GF-D8 (cell line): ENCODE results near the gene SLC9B1.

Experiments
- DNase-seq: peaks from one replicate; lab custom pipeline; 2025; lab: John Stamatoyannopoulos, UW

SLC9B1 gene, protein sequence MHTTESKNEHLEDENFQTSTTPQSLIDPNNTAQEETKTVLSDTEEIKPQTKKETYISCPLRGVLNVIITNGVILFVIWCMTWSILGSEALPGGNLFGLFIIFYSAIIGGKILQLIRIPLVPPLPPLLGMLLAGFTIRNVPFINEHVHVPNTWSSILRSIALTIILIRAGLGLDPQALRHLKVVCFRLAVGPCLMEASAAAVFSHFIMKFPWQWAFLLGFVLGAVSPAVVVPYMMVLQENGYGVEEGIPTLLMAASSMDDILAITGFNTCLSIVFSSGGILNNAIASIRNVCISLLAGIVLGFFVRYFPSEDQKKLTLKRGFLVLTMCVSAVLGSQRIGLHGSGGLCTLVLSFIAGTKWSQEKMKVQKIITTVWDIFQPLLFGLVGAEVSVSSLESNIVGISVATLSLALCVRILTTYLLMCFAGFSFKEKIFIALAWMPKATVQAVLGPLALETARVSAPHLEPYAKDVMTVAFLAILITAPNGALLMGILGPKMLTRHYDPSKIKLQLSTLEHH

DNA sequence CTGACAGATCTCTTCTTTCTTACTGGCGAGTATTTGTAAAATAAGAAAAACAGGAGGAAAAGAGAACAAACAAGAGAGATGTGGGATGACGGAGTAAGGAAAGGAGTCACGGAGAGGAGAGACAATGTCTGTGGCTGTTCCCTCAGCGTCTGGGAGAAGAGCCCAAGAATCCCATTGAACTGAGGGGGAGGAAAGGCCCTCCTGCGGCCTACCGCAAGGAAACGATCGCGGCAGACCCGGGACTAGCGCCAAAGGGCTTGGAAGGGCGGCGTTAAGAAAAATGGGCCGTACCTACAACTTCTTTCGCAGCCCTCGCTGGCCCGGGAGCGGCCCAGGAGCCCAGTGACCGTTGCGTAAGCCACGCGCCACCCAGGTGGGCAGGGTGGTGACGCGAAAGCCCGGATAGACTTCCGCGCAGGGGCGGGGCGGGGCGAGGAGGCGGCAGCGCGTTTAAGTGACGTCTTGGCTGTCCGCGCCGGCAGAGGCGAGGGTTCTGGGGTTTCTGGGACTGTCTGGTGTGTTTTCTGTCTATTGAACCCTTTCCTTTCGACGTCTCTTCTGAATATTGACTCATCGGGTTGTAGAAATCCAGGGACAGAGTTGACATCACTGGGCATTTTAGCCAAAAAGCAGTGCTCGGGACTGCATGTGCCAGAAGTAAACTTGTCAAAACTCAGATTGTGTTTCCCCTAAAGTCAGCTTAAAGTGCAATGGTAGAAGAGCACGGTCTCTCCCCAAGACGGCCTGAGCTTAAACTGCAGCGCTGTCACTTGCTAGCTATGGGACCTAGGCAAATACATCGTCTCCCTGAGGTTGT, at the start of gene SLC9B1:
SLC9B1 (minus strand) TSS at position 398 of the 817 bp plus-strand sequence. CDS start 27,994 bp downstream, outside the sequence.
- DNase-seq, result peak; percentile 80

DNA sequence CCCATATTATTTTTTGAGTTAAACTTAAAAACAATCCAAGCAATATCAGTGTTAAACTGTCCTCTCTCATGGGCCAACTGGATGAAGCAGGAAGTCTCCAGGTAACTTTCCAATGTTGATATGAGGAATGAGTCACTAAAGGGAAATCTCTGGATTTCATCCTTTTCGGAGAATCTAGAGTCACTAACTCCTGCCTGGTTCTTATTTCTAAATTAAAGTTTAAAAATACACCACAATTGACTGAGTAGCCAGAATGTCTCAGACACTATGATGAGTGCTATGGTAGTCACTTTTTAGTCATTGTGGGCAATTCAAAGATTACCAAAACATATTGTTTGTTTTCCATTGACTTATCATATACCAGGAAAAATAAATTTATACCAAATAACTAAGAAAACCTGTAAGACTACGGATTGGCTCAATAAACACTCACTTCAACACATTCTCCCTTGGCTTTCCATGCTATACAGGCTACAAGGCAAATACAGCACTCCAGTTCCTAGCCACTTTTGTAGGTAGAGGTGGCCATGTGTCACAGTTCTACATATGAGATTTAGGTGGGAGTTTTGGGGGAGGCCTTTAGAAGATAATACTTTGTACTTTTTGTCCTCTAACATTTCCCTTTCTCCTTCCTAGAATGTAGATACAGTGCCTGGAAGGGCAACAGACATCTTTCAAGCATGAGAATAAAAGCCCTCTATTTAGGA, 48.5 kb upstream of the SLC9B1 start:
- no peak for DNase-seq

DNA sequence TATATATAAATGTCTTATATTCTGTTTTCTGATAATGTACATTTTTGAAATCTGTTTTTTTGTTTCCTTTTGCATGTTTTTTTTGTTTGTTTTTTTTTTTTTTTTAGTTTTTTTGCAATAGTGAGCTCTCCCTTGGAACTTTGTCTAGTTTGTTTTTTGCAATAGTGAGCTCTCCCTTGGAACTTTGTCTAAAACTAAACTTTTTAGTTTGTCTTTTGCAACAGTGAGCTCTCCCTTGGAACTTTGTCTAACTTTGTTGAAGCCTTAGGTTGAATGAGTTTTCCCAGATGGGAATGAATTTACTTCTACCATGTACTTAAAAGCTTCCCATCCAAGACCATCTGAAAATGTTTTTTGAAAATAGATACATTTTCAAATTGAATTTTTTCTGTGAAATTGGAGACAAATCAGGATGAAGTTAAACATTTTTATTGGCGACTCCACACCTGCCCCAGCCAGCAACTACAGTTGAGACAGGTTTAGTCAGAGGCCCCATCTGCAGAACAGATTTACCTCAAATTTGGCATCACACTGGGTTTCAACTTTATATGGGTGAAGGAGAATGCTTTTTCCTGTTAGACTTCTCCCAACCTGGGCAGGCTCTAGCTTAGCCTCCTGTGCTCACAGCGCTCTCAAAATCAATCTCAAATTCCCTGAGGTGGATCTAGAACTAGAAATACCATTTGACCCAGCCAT, 41.1 kb upstream of the SLC9B1 start:
- DNase-seq, result no peak

DNA sequence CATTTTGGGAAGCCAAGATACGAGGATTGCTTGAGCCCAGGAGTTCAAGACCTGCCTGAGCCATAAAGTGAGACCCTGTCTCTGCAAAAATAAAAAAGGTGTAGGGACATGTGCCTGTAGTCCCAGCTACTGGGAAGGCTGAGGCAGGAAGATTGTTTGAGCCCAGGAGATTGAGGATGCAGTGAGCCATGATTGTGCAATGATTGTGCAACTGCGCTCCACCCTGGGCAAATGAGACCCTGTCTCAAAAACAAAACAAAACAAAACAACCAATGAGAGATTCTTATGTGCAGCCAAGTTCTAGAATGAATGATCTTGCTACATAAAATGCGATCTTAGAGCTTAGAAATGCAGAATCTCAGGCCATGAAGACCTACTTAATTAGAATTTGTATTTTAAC, 34.5 kb upstream of the SLC9B1 start:
- no peak for DNase-seq

DNA sequence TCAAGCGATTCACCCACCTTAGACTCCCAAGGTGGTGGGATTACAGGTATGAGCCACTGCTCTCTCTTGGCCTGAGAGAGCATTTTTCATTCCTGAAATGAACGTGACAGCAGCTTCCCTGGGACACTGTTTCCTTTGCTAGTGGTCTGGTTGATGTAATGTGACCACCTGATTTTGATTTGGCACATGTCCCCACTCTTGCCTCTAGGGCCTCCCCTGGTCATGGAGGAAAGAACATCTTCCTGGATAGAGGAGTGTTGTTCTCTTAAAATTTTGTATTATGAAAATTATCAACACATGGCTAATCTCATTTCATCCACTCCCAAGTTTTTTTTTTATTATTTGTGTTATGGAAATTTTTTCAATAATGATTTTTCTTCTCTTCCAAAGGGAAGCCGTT, 33.3 kb upstream of the SLC9B1 start:
- DNase-seq, result no peak

DNA sequence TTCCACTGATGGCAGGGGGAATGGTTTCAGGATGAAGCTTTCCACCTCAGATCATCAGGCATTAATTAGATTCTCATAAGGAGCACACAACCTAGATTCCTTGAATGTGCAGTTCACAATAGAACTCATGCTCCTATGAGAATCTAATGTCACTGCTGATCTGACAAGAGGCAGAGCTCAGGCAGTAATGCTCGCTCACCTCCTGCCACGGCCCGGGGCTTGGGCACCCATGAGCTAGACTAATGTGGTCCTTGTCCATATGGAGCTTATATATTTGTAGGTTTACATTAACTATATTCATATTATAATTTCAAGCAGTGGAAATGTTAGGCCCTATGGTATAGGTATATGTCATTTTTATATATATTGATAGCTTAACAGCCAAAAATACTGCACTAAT, 32.6 kb upstream of the SLC9B1 start:
- DNase-seq, result no peak

DNA sequence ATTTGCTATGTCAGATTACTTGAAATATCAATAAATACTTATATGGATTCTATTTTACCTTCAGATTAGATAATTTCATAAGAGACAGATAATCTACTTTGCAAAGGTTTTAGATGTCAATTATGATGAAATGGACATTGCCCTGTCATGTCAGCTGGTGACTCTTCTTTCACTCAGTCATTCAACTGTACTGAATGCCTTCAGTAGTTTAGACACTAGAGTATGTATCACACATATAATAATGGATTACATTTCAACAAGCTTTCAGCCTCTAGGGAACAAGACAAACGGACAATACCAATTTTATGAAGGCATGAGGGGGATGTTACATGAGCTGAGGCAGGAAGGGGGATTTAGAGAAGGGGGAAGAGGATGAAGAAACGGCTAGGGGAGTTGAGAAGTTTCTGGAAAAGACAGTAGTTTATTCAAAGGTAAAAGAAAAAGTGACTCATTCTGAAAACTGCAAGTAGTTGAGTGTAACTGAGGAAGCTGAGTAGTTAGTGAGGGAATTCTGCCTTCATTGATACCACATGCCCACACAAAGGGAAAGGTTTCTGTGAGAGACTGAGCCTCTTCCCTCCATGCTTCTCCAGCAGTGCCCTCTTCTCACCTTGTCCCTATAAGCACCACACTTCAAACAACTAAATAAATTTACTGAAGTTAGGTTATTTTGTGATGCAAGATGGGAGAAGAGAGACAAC, 31.4 kb upstream of the SLC9B1 start:
- no peak for DNase-seq

DNA sequence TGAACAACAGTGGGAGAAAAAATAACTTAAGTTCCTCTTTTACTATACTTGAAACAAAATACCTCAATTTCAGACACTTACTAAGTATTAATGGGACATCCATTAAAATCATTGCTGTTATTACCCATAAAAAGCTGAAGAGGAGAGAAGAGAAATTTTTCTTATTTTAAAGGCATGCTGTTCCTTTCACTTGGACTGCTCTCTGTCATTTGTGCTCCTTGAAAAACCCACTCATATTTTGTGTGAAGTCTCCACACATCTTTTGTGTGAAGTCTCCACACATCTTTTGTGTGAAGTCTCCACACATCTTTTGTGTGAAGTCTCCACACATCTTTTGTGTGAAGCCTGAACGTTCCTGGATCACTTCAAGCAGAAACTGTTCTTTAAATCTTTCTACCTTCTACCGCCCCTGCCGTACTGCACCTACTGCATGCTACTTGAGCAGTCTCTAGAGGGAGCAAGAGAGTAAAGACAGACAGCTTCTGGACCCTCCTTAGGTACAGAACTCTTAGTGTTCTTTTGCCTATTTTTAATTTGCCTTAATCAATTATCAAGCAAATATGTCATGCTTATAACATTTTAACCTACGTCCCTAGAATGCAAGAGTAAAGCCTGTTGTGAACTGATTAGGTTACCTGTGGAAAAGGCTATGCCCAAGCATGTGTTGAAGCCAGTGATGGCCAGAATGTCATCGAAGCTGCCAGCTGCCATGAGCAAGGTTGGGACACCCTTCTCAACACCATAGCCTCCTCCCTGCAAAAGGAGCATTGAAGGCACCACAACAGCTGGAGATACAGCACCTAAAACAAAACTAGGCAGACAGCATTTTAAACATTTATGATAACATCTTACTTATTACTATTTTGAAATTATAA, 27.1 kb upstream of the SLC9B1 start:
- no peak for DNase-seq

DNA sequence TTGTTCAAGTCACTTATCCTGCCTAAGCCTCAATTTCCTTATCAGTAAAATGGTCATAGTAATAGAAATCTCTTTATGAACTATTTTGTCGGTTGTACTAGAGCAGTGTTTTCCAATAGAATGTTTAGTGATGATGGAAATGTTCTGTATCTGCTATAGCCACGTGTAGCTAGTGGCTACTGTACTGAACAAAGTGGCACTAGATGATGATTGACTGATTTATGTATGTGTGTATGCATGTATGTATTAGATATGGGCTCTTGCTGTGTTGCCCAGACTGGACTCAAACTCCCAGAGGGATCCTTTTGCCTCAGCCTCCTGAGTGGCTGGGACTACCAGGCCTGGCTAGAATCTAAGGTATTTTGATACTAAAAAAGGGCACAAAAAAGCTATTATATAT, 24.7 kb upstream of the SLC9B1 start:
- no peak for DNase-seq

DNA sequence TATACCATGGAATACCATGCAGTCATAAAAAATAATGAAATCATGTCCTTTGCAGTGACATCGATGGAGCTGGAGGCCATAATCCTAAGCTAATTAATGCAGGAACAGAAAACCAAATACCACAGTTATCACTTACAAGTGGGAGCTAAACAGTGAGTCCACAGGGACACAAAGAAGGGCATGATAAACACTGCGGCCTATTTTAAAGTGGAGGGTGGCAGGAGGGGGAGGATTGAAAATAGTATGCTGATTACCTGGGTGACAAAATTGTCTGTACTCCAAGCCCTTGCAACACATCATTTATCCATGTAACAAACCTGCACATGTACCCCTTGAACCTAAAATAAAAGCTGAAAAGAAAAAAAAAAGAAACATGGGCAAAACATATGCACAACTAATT, 16.7 kb upstream of the SLC9B1 start:
- no peak for DNase-seq

DNA sequence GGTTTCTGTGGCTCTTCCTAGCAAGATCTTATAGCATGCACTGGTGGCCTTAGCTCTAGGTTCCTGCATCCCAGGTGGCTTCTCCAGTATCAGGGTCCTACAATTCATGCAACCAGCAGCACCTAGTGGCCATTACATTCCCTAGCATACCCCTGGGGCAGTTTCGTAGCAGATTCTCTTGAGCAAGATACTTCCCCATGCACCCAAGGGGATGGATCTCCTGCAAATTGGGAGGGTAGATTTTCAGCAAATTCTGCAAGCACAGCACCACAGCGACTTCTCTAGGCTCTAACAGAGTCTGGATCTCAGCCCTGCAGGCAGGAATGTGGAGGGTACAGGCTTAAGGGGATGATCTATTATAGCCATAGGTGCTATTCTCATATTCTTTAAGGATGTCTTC, 13.1 kb upstream of the SLC9B1 start:
- peak; percentile 32 for DNase-seq

DNA sequence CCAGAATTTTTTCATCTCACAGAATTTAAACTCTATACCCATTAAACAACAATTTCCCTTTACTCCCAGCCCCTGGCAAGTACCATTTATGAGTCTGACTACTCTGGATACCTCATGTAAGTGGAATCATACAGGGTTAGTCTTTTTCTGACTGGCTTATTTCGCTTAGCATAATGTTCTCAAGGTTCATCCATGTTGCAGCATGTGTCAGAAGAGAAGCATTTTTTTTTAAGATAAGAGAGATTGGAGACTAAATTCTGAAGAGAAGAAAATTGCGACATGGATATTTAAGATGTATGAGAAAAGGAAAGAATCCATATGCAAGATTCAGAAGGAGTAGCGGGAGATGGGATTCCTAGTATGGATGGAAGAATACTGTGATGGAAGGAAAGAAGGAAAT, 11.3 kb upstream of the SLC9B1 start:
- DNase-seq, result no peak

DNA sequence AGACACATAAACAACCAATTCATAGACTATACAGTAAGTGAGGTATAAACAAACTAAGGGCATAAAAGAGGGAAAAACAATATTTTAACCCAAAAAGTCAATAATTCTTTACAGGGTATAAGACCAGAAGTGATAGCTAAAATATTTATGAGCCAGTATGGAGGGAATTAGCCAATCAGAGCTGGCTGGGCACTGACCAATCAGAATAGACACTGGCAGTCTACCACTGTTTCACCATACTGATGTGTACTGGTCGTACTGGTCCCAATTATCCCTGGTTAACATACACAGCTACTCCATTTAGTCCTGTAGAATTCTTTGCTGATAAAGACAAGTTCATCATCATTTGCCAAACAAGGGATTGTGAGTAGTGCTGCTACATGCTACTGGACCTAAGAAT, 9.8 kb upstream of the SLC9B1 start:
- DNase-seq, result no peak

DNA sequence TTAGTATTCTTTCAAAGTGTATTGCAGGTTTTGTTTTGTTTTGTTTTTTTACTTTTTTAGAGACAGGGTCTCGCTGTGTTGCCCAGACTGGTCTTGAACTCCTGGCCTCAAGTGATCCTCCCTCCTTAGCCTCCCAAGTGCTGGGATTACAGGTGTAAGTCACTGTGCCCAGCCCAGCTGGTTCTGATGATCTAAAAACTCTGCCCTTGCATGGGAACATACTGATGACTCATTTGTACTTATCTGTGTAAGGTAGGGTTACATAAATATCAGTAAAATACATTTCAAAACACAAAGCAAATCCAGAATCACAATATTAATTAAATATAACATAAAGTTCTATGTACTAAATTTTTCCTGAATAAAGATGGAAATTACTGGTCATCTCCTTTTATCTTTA, 7.4 kb upstream of the SLC9B1 start:
- DNase-seq, result no peak

DNA sequence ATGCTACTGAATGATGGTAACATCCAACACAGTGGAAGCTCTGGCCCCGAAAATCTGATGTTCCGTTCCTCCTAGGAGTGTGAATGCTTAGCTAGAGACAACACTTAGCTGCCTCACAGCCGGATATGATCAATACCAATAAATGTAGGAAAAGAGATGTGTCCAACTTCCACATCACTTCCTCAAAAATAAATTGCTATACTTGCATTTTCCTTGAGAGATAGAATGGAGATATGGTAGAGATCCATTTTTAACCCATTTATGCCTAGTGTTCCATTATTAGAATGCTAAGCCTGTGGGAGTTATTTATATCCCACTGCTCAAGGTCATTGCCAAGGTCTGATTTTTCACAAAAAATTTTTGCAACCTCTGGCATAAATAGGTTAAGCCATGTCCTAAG, 5.5 kb upstream of the SLC9B1 start:
- DNase-seq, result no peak

DNA sequence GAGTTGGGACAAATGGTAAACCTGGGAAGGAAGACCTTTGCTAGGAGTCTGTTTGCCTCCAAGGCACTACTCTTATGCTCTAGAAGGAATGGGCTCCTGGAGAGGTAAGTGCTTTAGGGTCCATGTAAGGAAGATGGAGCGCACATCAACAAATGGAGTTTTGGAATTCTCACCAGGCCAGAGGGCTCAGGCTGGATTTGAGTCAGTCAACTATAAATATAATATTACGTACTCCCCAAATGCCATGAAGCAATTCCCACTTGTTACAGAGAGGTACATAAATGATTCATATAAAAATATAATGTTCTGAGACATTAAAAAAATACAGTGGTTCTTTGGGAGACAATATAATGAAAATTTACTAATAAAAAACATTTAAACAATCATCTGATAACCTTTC, 1.6 kb upstream of the SLC9B1 start:
- DNase-seq, result no peak

DNA sequence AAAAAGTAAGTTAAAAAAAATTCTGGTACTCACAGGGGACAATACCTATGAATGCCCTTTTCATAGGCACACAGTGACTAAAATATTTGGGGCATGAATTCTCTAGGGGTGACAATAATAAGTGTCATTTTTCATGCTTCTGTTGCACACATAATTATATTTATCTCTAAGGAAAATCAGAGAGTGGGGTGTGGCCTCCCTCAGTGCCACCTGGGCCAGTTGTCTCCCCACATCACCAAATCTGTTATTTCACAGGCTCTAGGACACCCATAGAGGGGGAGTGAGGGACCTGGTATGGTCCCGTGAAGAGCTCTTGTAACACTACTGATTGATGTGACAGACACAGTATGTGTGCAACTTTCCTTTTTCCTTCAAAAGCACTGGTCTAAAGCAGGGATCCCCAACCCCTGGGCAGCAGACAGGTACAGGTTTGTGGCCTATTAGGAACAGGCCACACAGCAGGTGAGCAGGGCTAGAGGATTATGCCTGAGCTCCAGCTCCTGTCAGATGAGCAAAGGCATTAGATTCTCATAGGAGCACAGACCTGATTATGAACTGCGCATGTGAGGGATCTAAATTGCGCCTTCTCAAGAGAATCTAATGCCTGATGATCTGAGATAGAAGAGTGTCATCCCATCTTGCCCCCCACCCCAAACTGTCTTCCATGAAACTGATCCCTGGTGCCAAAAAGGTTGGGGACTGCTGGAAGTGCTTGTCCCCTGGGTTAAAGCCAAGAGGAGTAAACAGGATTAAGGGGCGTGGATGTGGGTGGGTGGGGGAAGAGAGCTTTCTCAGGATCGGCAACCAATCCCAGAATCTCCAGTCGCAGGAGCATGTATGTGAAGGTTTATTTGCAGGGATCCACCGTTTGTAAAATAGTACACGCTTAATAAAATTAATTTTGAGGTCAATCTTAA, 856 bp downstream of the SLC9B1 start:
- no peak for DNase-seq

DNA sequence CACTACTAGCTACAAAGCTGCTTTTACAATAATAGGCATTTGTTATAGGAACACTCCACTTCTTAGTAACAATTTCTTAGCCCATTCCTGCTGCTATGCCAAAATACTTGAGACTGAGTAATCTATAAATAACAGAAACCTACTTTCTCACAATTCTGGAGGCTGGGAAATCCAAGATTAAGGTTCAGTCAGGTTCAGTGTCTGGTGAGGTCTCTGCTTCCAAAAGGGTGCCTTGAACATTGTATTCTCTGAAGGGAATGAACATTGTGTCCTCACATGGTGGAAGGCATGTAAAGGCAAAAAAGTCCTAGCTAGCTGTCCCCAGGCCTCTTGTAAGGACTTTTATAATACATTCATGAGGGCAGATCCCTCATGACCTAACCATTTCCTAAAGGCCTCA, 7.0 kb downstream of the SLC9B1 start:
- DNase-seq, result no peak

DNA sequence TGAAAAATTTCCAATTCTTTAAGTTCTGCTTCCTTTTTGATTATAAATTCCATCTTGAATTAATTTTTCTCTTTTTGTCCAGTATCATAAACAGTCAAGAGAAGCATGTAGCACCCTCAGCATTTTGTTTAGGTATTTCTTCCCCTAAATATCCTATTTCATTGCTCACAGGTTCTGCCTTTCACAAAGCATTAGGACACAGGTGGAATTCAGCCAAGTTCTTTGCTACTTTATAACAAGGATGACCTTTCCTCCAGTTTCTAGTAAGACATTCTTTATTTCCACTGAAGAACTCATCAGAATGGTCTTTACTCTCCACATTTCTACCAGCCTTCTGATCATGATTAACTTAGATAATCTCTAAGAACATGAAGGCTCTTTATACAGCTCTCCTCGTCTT, 7.4 kb downstream of the SLC9B1 start:
- no peak for DNase-seq
